Caco-2 (cell line): ENCODE measurements around the gene CFAP251. TPM values are rescaled to one million over a fixed set of nuclear protein-coding genes. Genes with fewer than 3 reads are reported as not detected.
A peak's percentile ranks its signal among the peaks of the same experiment; 100 is the strongest.

Experiments
- BruUV-seq: library from RNA; stranded (reverse); fragments of 400-500 nt; replicated peaks from 2 replicates; lab custom pipeline; 2021; lab: Mats Ljungman, UMichigan
- CTCF ChIA-PET: fragments of 300-600 bp; sonication (Branson Sonifier 250); formaldehyde crosslinking; loops from one replicate; lab custom pipeline; 2022; ENCODE audit warnings: antibody characterized with exemption; lab: Charles Lee
- POLR2A ChIA-PET: fragments of 300-600 bp; sonication (Branson Sonifier 250); formaldehyde crosslinking; loops from one replicate; lab custom pipeline; 2022; ENCODE audit warnings: antibody characterized with exemption; lab: Charles Lee
- DNase-seq, 2 experiments: peaks; one replicate each; pipeline versions ENCODE4 v3.0.0 to v3.0.0-alpha.2; 2020 to 2022
- H3K27me3 ChIP-seq: replicated peaks from 2 replicates; pipeline ENCODE4 v1.6.0; 2011; ENCODE audit warnings: low read length; ENCODE audit not compliant: control insufficient read depth, insufficient read depth
- H3K36me3 ChIP-seq: 2 replicates; pipeline ENCODE4 v1.5.1; 2011; ENCODE audit warnings: low read length; ENCODE audit not compliant: control insufficient read depth, insufficient read depth
- H3K4me1 ChIP-seq: fragments of 250-450 bp; sonication (Bioruptor Pico); 2 replicates; pipeline ENCODE4 v1.5.1; 2020; ENCODE audit warnings: mild to moderate bottlenecking
- H3K4me3 ChIP-seq: 2 replicates; pipeline ENCODE4 v1.5.1; 2011; ENCODE audit warnings: low read depth, mild to moderate bottlenecking, control low read depth, low read length
- H3K9me3 ChIP-seq: fragments of 250-450 bp; sonication (Bioruptor Pico); 2 replicates; pipeline ENCODE4 v1.5.1; 2020; ENCODE audit warnings: mild to moderate bottlenecking, moderate library complexity
- H3K27ac Mint-ChIP-seq: one replicate; pipeline ENCODE4 v1.8.0; 2022; ENCODE audit warnings: mixed read lengths; ENCODE audit not compliant: unreplicated experiment
- H3K27me3 Mint-ChIP-seq: one replicate; pipeline ENCODE4 v1.8.0; 2022; ENCODE audit warnings: mixed read lengths; ENCODE audit not compliant: insufficient read depth, unreplicated experiment
- H3K36me3 Mint-ChIP-seq: one replicate; pipeline ENCODE4 v1.8.0; 2022; ENCODE audit warnings: mild to moderate bottlenecking, mixed read lengths; ENCODE audit not compliant: insufficient read depth, unreplicated experiment
- H3K4me1 Mint-ChIP-seq: one replicate; pipeline ENCODE4 v1.8.0; 2022; ENCODE audit warnings: low read depth, mixed read lengths; ENCODE audit not compliant: unreplicated experiment
- H3K4me3 Mint-ChIP-seq: one replicate; pipeline ENCODE4 v1.8.0; 2022; ENCODE audit warnings: mild to moderate bottlenecking, moderate library complexity, mixed read lengths; ENCODE audit not compliant: unreplicated experiment
- H3K9me3 Mint-ChIP-seq: one replicate; pipeline ENCODE4 v1.8.0; 2022; ENCODE audit warnings: mixed read lengths; ENCODE audit not compliant: unreplicated experiment
- intact Hi-C: fragments of 100-400 bp; cut with micrococcal nuclease; formaldehyde crosslinking; loops from one replicate; pipeline ENCODE4 v1.10.0; 2022; ENCODE audit not compliant: unreplicated experiment
- total RNA-seq: library from RNA; stranded (reverse); gene quantifications from 2 replicates; pipeline ENCODE4 v1.2.3, GENCODE V29; 2022
- TF ChIP-seq, protein P1 (sequence below), 2 experiments: fragments of 200-600 bp in 1 of 2; IDR thresholded peaks; 1 replicate in 1 of 2; 2 replicates in 1 of 2; pipeline versions ENCODE4 v1.5.1 to v1.8.0; 2011 to 2022; ENCODE audit warnings: antibody characterized with exemption in 1 of 2, control low read depth in 1 of 2, inconsistent platforms in 1 of 2, low read depth in 1 of 2, low read length in 1 of 2, mild to moderate bottlenecking in 1 of 2, moderate library complexity in 1 of 2; ENCODE audit not compliant: insufficient read depth in 1 of 2, severe bottlenecking in 1 of 2, unreplicated experiment in 1 of 2

The CFAP251 gene
- total RNA-seq, 1 experiment from 2014 or later, result 1.2 TPM

DNA sequence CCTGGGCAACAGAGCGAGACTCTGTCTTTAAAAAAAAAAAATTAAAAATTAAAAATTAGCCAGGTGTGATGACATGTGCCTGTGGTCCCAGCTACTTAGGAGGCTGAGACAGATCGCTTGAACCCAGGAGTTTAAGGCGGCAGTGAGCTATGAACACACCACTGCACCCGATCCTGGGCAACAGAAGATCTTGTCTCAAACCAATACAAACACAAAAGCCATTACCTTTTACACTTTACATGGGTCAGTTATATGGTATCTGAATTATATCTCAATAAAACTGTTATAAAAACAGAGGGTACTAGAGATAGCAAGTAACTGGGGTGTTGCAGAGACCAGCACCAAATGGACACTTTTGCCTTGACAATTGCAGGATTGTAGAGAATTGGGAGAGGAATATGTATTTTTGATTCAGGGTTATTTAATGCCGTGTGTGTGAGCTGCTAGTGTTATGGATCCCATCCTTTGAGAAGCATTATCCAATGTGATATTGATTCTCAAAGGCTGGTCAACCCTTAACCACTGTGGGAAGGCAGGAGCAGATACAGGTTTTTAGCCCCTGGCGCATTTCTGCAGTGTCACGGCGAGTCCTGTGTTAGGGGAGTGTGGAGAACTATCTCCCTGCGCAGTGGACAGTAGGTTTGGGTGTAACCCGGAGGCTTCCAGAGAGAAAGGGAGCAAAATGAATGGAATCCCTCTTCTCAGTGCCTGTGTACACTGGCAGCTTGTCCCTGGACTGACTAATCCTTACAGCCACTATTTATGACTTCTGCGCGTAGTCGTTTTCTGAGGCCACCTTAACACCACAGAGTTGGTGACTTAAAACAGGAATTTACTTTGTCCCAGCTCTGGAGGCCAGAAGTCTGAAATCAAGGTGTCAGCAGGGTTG lies 25.5 kb upstream of the CFAP251 start:
- H3K36me3 ChIP-seq, result peaks cover 2% of the 10 kb centered on the region
- no peak for DNase-seq
- H3K4me1 Mint-ChIP-seq, result peaks cover 25% of the 10 kb centered on the region
- H3K36me3 Mint-ChIP-seq, result peaks cover 42% of the 10 kb centered on the region
- ChIA-PET CTCF (interaction anchor here (0.6 to 2.9 kb wide), 4 partner anchors 54 to 99 kb away, joined by 3 to 19 read pairs (median 5); partner anchors contain the start of gene RHOF), POLR2A (no interaction called here)
- H3K9me3 ChIP-seq, result no peaks in the 10 kb centered on the region
- TF ChIP-seq, protein P1, sequence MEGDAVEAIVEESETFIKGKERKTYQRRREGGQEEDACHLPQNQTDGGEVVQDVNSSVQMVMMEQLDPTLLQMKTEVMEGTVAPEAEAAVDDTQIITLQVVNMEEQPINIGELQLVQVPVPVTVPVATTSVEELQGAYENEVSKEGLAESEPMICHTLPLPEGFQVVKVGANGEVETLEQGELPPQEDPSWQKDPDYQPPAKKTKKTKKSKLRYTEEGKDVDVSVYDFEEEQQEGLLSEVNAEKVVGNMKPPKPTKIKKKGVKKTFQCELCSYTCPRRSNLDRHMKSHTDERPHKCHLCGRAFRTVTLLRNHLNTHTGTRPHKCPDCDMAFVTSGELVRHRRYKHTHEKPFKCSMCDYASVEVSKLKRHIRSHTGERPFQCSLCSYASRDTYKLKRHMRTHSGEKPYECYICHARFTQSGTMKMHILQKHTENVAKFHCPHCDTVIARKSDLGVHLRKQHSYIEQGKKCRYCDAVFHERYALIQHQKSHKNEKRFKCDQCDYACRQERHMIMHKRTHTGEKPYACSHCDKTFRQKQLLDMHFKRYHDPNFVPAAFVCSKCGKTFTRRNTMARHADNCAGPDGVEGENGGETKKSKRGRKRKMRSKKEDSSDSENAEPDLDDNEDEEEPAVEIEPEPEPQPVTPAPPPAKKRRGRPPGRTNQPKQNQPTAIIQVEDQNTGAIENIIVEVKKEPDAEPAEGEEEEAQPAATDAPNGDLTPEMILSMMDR (IDR thresholded peaks at IDR 0.05; ENCODE audit: insufficient read depth in 1 of 2, low read depth in 1 of 2, low read length in 1 of 2, severe bottlenecking in 1 of 2, unreplicated experiment in 1 of 2), result no peak
- peak overlapping the region; percentile 20 for H3K27ac Mint-ChIP-seq
- H3K4me3 ChIP-seq, result no peak overlapping the region
- no peaks in the 10 kb centered on the region for H3K27me3 ChIP-seq
- peak overlapping the region; percentile 34 for H3K4me3 Mint-ChIP-seq
- intact Hi-C loops, result no loop called here
- no peaks in the 10 kb centered on the region for H3K27me3 Mint-ChIP-seq
- no TSS peak for BruUV-seq
- no peaks in the 10 kb centered on the region for H3K9me3 Mint-ChIP-seq
- peaks cover 21% of the 10 kb centered on the region for H3K4me1 ChIP-seq

DNA sequence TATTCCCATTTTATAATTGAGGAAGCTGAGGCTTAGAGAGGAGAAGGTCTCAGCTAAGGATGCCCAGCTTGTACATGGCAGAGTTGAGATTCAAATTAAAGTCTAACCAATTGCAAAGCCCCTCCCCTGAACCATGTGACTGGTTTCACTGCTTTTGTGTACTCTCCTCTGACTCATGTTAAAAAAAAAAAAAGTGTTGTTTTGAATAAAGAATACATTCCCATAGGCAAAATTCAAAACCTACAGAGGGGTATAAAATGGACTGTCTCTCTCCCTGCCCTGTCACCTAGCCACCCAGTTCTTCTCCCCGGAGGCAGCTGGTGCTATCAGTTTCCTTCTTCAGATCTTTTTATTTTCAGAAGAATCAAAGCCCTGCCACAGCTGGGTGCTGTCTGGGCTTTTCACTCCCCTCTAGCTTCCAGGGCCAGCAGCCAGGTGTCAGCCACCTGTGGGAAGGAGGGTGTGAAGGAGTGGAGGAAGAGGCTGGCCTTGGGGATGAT lies 24.4 kb upstream of the CFAP251 start:
- H3K4me1 Mint-ChIP-seq, result peaks cover 25% of the 10 kb centered on the region
- POLR2A ChIA-PET, result no interaction called here
- TF ChIP-seq, protein P1 (IDR thresholded peaks at IDR 0.05; ENCODE audit: insufficient read depth in 1 of 2, low read depth in 1 of 2, low read length in 1 of 2, severe bottlenecking in 1 of 2, unreplicated experiment in 1 of 2), result no peak

DNA sequence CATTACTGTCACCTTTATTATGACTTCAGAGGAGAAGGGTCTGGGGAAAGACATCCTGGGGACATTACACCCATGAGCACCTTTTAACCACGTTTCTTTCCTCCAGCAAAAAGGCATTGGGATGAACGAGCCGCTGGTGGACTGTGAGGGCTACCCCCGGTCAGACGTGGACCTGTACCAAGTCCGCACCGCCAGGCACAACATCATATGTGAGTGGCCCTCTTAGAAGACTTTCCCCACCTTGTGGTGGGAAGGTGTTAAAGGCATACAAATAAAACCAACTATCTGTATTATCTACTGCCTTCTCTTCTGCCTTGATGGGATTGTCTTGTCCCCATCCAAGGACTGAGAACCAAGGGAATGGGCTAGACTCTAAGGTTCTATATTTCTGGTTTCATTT lies 23.8 kb upstream of the CFAP251 start:
- Histone ChIP-seq H3K9me3 (no peaks in the 10 kb centered on the region), H3K36me3 (peaks cover 2% of the 10 kb centered on the region), H3K4me1 (peaks cover 21% of the 10 kb centered on the region), H3K27me3 (no peaks in the 10 kb centered on the region), H3K4me3 (no peak overlapping the region)
- intact Hi-C loops, result no loop called here
- Mint-ChIP-seq H3K9me3 (no peaks in the 10 kb centered on the region), H3K27me3 (no peaks in the 10 kb centered on the region), H3K4me1 (peaks cover 25% of the 10 kb centered on the region), H3K27ac (peak overlapping the region; percentile 30), H3K4me3 (no peak overlapping the region), H3K36me3 (peaks cover 37% of the 10 kb centered on the region)
- CTCF ChIA-PET, result no interaction called here
- no TSS peak for BruUV-seq
- POLR2A ChIA-PET, result no interaction called here
- peak; percentile 54 to 58 for DNase-seq
- TF ChIP-seq, protein P1 (IDR thresholded peaks at IDR 0.05; ENCODE audit: insufficient read depth in 1 of 2, low read depth in 1 of 2, low read length in 1 of 2, severe bottlenecking in 1 of 2, unreplicated experiment in 1 of 2), result peak; percentile 34 to 42

More for the DNA sequence above, 24.4 kb upstream of the CFAP251 start:
- peaks cover 21% of the 10 kb centered on the region for H3K4me1 ChIP-seq
- no TSS peak for BruUV-seq
- Mint-ChIP-seq H3K9me3 (no peaks in the 10 kb centered on the region), H3K27me3 (no peaks in the 10 kb centered on the region), H3K36me3 (peaks cover 42% of the 10 kb centered on the region), H3K27ac (peak overlapping the region; percentile 20), H3K4me3 (peak overlapping the region; percentile 34)
- H3K36me3 ChIP-seq, result peaks cover 2% of the 10 kb centered on the region
- peak in 1 of 2 experiments; percentile 32 for DNase-seq
- intact Hi-C loops, result no loop called here
- CTCF ChIA-PET, result interaction anchor here (0.6 to 2.9 kb wide), 2 partner anchors 87 to 100 kb away, joined by 3 to 19 read pairs; partner anchors contain the start of gene RHOF
- H3K9me3 ChIP-seq, result no peaks in the 10 kb centered on the region
- H3K27me3 ChIP-seq, result no peaks in the 10 kb centered on the region
- H3K4me3 ChIP-seq, result no peak overlapping the region
